Astrocyte of the cerebellum (primary cell): ENCODE data around the gene PPP1R16B.
"Not testable (repeated sequence)": the region's sequence is repeated elsewhere in the genome, so short reads cannot be mapped to it uniquely, and the experiment has no call there.

Experiments used
- DNase-seq: peaks from one replicate; pipeline ENCODE4 v3.0.0-alpha.2; 2011; ENCODE audit warnings: low read depth
- H3K4me3 ChIP-seq: 2 replicates; pipeline ENCODE4 v1.5.1; 2011; ENCODE audit warnings: mild to moderate bottlenecking, low read depth, low read length, moderate library complexity
- CTCF ChIP-seq: IDR thresholded peaks from 2 replicates; pipeline ENCODE4 v1.5.1; 2012; ENCODE audit warnings: low read length, low read depth, moderate library complexity, mild to moderate bottlenecking; ENCODE audit errors: missing control alignments
- in situ Hi-C: cut with HindIII; loops from 2 replicates; pipeline ENCODE4 v1.10.0; 2017; ENCODE audit warnings: low sequenced_read_pairs

PPP1R16B gene

GRCh38 chr20:38950254-38950653 lies 144.8 kb downstream of the PPP1R16B start:
- no peak for TF ChIP-seq CTCF
- H3K4me3 ChIP-seq: no peak overlapping the region
- in situ Hi-C loops: no loop called here
- DNase-seq: no peak

GRCh38 chr20:38951611-38952010 lies 146.1 kb downstream of the PPP1R16B start:
- in situ Hi-C loops: no loop called here
- H3K4me3 ChIP-seq: no peak overlapping the region
- TF ChIP-seq CTCF: no peak
- no peak for DNase-seq

- no peak for DNase-seq
These were observed 146.7 kb downstream of the PPP1R16B start for GRCh38 chr20:38952153-38952552.

GRCh38 chr20:38953630-38954340 lies 148.3 kb downstream of the PPP1R16B start:
- in situ Hi-C loops: no loop called here
- H3K4me3 ChIP-seq: no peak overlapping the region
- no peak for TF ChIP-seq CTCF
- no peak for DNase-seq

More at GRCh38 chr20:38952153-38952552, 146.7 kb downstream of the PPP1R16B start:
- no peak overlapping the region for H3K4me3 ChIP-seq
- no peak for TF ChIP-seq CTCF
- in situ Hi-C loops: no loop called here

GRCh38 chr20:38957235-38957876 lies 151.9 kb downstream of the PPP1R16B start:
- in situ Hi-C loops: no loop called here
- no peak for TF ChIP-seq CTCF
- H3K4me3 ChIP-seq: no peak overlapping the region
- DNase-seq: no peak

- no peak for DNase-seq
- no peak for TF ChIP-seq CTCF
- in situ Hi-C loops: no loop called here
- H3K4me3 ChIP-seq: no peak overlapping the region
These were observed 152.5 kb downstream of the PPP1R16B start for GRCh38 chr20:38957915-38958485.

GRCh38 chr20:38960187-38960687 lies 154.7 kb downstream of the PPP1R16B start:
- DNase-seq, in situ Hi-C loops, H3K4me3 ChIP-seq: not testable (repeated sequence)
